A673 (cell line): Measurements from ENCODE around the gene SHISAL2A. TPM values are rescaled to one million over a fixed set of nuclear protein-coding genes. Genes with fewer than 3 reads are reported as not detected.

Experiments used
- BruUV-seq: library from RNA; stranded (reverse); fragments of 400-500 nt; replicated peaks from 2 replicates; lab custom pipeline; 2021; lab: Mats Ljungman, UMichigan
- CTCF ChIA-PET: fragments of 300-600 bp; sonication (Branson Sonifier 250); formaldehyde crosslinking; loops from one replicate; lab custom pipeline; 2022; ENCODE audit warnings: antibody characterized with exemption; lab: Charles Lee
- POLR2A ChIA-PET: fragments of 300-600 bp; sonication (Branson Sonifier 250); formaldehyde crosslinking; loops from one replicate; lab custom pipeline; 2022; ENCODE audit warnings: antibody characterized with exemption; ENCODE audit not compliant: low non-redundant PET; lab: Charles Lee
- DNase-seq: peaks from one replicate; pipeline ENCODE4 v3.0.0-alpha.2; 2015; ENCODE audit warnings: low spot score
- H3K27ac ChIP-seq: fragments of 200-600 bp; sonication (generic); 2 replicates; pipeline ENCODE4 v1.5.1; 2016; ENCODE audit warnings: mixed run types, low read depth, mild to moderate bottlenecking, mixed read lengths, antibody characterized with exemption, low read length; ENCODE audit not compliant: poor library complexity, severe bottlenecking
- H3K27me3 ChIP-seq: fragments of 200-600 bp; sonication (generic); replicated peaks from 2 replicates; pipeline ENCODE4 v1.6.1; 2017; ENCODE audit warnings: mixed run types, low read depth, mild to moderate bottlenecking, mixed read lengths, antibody characterized with exemption, low read length; ENCODE audit not compliant: insufficient read depth, poor library complexity
- H3K36me3 ChIP-seq: fragments of 200-600 bp; sonication (generic); 2 replicates; pipeline ENCODE4 v1.6.1; 2016; ENCODE audit warnings: mixed run types, mild to moderate bottlenecking, mixed read lengths, antibody characterized with exemption, low read length; ENCODE audit not compliant: insufficient read depth, poor library complexity, severe bottlenecking
- H3K4me1 ChIP-seq: fragments of 200-600 bp; sonication (generic); 2 replicates; pipeline ENCODE4 v1.6.1; 2017; ENCODE audit warnings: mixed run types, mild to moderate bottlenecking, mixed read lengths, antibody characterized with exemption, low read length; ENCODE audit not compliant: insufficient read depth, poor library complexity, severe bottlenecking
- H3K4me3 ChIP-seq: fragments of 200-600 bp; sonication (generic); 2 replicates; pipeline ENCODE4 v1.5.1; 2016; ENCODE audit warnings: low read depth, mixed run types, mild to moderate bottlenecking, mixed read lengths, low read length; ENCODE audit not compliant: poor library complexity, severe bottlenecking
- H3K9me3 ChIP-seq: fragments of 200-600 bp; sonication (generic); 2 replicates; pipeline ENCODE4 v1.6.1; 2016; ENCODE audit warnings: mixed run types, low read depth, mild to moderate bottlenecking, mixed read lengths, antibody characterized with exemption, low read length; ENCODE audit not compliant: poor library complexity, severe bottlenecking
- CTCF ChIP-seq: fragments of 300-800, 200-600 bp; sonication (generic); conservative IDR thresholded peaks from 2 replicates; pipeline ENCODE4 v1.5.1; 2017; ENCODE audit warnings: low read depth, mild to moderate bottlenecking, antibody characterized with exemption, low read length, moderate library complexity, mixed read lengths
- EZH2 ChIP-seq: fragments of 200-600 bp; sonication (generic); IDR thresholded peaks from 2 replicates; pipeline ENCODE4 v1.6.1; 2017; ENCODE audit warnings: borderline replicate concordance, low read depth, mild to moderate bottlenecking, mixed read lengths, antibody characterized with exemption, low read length; ENCODE audit not compliant: poor library complexity, severe bottlenecking
- intact Hi-C: fragments of 100-400 bp; cut with micrococcal nuclease; formaldehyde crosslinking; loops from one replicate; pipeline ENCODE4 v1.10.0; 2022; ENCODE audit not compliant: unreplicated experiment
- total RNA-seq: library from RNA; stranded (reverse); gene quantifications from 2 replicates; pipeline ENCODE4 v1.2.3, GENCODE V29; 2021

The SHISAL2A gene
- total RNA-seq, 1 experiment from 2014 or later, result not detected

- H3K27me3 ChIP-seq, result no peaks in the 10 kb centered on the region
- no peak overlapping the region for H3K27ac ChIP-seq
- BruUV-seq, result no TSS peak
- TF ChIP-seq CTCF, result no peak
- TF ChIP-seq EZH2, result no peak
- H3K4me1 ChIP-seq, result no peaks in the 10 kb centered on the region
- ChIA-PET CTCF (no interaction called here), POLR2A (no interaction called here)
- H3K4me3 ChIP-seq, result no peak overlapping the region
- intact Hi-C loops, result loop anchor here (10.0 kb wide), 1 partner anchor 269 kb away; no protein-coding TSS in a partner anchor
- no peak for DNase-seq
- no peaks in the 10 kb centered on the region for H3K36me3 ChIP-seq
- no peaks in the 10 kb centered on the region for H3K9me3 ChIP-seq
Measured at GRCh38 chr1:52706136-52706670, 73.2 kb downstream of the SHISAL2A start.

Other genes with a start within 250 kb of the SHISAL2A start
- gene ORC1, start 228.7 kb upstream of the SHISAL2A start, total RNA-seq, result 50.4 and 54.0 TPM in 2 replicates
- 83.2 and 95.7 TPM in 2 replicates for gene PRPF38A, start 228.6 kb upstream of the SHISAL2A start, total RNA-seq
- 71.2 and 81.3 TPM in 2 replicates for gene TUT4, start 80.1 kb upstream of the SHISAL2A start, total RNA-seq
- gene GPX7, start 30.8 kb upstream of the SHISAL2A start, total RNA-seq, result 25.2 and 30.8 TPM in 2 replicates
- 52.1 and 53.4 TPM in 2 replicates for gene COA7, start 65.2 kb downstream of the SHISAL2A start, total RNA-seq
- gene ZYG11B, start 93.3 kb downstream of the SHISAL2A start, total RNA-seq, result 23.1 and 25.9 TPM in 2 replicates
- 0.17 and 0.31 TPM in 2 replicates for gene ZYG11A, start 209.6 kb downstream of the SHISAL2A start, total RNA-seq